Transverse colon (tissue), 4 donors: ENCODE data around the gene CCDC6. TPM values are rescaled to one million over a fixed set of nuclear protein-coding genes. Genes with fewer than 3 reads are reported as not detected.

ENCODE experiments used
- DNase-seq: peaks from one replicate; pipeline ENCODE4 v3.0.0-alpha.2; 2019
- H3K27ac ChIP-seq, 4 donors: fragments of 200-600 bp; sonication (generic); 2 replicates each; pipeline ENCODE4 v1.5.1; 2016 to 2018; ENCODE audit warnings: inconsistent platforms in 4 of 4
- H3K27me3 ChIP-seq: fragments of 200-600 bp; sonication (generic); 2 replicates; pipeline ENCODE4 v1.5.1; 2017; ENCODE audit warnings: inconsistent platforms
- H3K36me3 ChIP-seq, 4 donors: fragments of 200-600 bp; sonication (generic); 2 replicates each; pipeline ENCODE4 v1.5.1; 2017 to 2019; ENCODE audit warnings: inconsistent platforms in 4 of 4
- H3K4me1 ChIP-seq, 4 donors: fragments of 200-600 bp; sonication (generic); 2 replicates each; pipeline ENCODE4 v1.5.1; 2017 to 2020; ENCODE audit warnings: inconsistent platforms in 4 of 4
- H3K4me3 ChIP-seq, 4 donors: fragments of 200-600 bp; sonication (generic); 1 replicate in 1 of 4; 2 replicates in 3 of 4; pipeline versions ENCODE4 v1.5.1 to v1.6.1; 2017 to 2019; ENCODE audit warnings: inconsistent platforms in 4 of 4
- H3K9me3 ChIP-seq, 2 donors: fragments of 200-600 bp; sonication (generic); 2 replicates each; pipeline ENCODE4 v1.5.1; 2017 to 2019; ENCODE audit warnings: inconsistent platforms in 2 of 2
- CTCF ChIP-seq, 5 experiments: fragments of 200-600 bp in 3 of 5; fragments of 450-650 bp in 2 of 5; sonication (generic) in 3 of 5; IDR thresholded peaks; 1 replicate in 2 of 5; 2 replicates in 3 of 5; pipeline ENCODE4 v1.5.1; 2016 to 2017; ENCODE audit warnings: antibody characterized with exemption in 5 of 5, inconsistent platforms in 3 of 5, mild to moderate bottlenecking in 2 of 5, moderate library complexity in 1 of 5
- EP300 ChIP-seq: sonication (generic); formaldehyde crosslinking; IDR thresholded peaks from one replicate; pipeline ENCODE4 v1.6.1; 2017; ENCODE audit warnings: antibody characterized with exemption, low read depth
- POLR2A ChIP-seq: fragments of 450-650 bp; IDR thresholded peaks from one replicate; pipeline ENCODE4 v1.6.1; 2016; ENCODE audit warnings: antibody characterized with exemption, mild to moderate bottlenecking, moderate library complexity
- POLR2AphosphoS5 ChIP-seq, 3 donors: sonication (generic); formaldehyde crosslinking; IDR thresholded peaks; one replicate each; pipeline ENCODE4 v1.6.1; 2016; ENCODE audit warnings: antibody characterized with exemption in 3 of 3
- WGBS, 2 donors: methylation state at CpG; one replicate each; pipeline ENCODE4 v1.1.5; 2018; ENCODE audit warnings: low coverage in 1 of 2; 5-methylcytosine and 5-hydroxymethylcytosine counted together
- in situ Hi-C, 4 donors: fragments of 200-750 bp; cut with MboI; loops; one replicate each; pipeline versions ENCODE4 v1.15.0 to v1.15.1; 2017; ENCODE audit warnings: low sequenced_read_pairs in 3 of 4, low pct_ligation_motif_present in 1 of 4, low pct_unique_long_range_greater_than_20kb in 1 of 4
- intact Hi-C: fragments of 100-400 bp; cut with DNase I; formaldehyde crosslinking; loops from one replicate; pipeline ENCODE4 v1.15.1; 2023; ENCODE audit warnings: low total_unique reads
- total RNA-seq, 4 donors: library from RNA; depleted of rRNA; stranded (reverse); fragments of >200 nt; gene quantifications; one replicate each; pipeline ENCODE4 v1.1.0, GENCODE V29; 2016

CCDC6 gene
- total RNA-seq, 4 donors from 2014 or later: 26.2 to 56.7 (median 49.5) TPM

DNA sequence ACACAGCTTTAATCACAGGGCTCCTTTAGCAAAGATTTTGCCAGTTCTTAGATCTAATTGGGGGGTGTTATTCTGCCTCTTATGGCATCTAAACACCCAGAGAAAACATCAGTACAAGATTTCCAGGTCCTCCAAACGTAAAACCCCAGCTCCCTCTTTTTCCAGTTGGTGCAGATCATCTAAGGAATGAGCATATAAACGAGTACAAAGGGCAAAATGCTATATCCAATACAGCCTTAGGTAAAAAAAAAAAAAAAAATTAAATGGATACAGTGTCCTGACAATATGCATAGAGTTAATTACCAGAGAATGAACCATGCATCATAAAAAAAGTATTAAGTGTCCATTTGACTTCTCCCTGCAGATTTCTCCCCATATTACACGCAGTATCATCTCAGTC lies 50.3 kb downstream of the CCDC6 start:
- no peak for DNase-seq
- in situ Hi-C loops: loop anchor here in 1 of 4 donors (10.0 kb wide), 1 partner anchor 189 kb away; no protein-coding TSS in a partner anchor
- Histone ChIP-seq H3K36me3 (no peaks in the 10 kb centered on the region), H3K4me3 (no peak overlapping the region), H3K9me3 (no peaks in the 10 kb centered on the region), H3K4me1 (peaks cover 10 to 59% (median 22%) of the 10 kb centered on the region in 4 donors), H3K27me3 (no peaks in the 10 kb centered on the region), H3K27ac (peak overlapping the region in 3 of 4 donors; percentile 3 to 24 (median 9))
- intact Hi-C loops: no loop called here
- TF ChIP-seq EP300 (no peak), POLR2A (no peak), POLR2AphosphoS5 (IDR thresholded peaks at IDR 0.05) (no peak), CTCF (IDR thresholded peaks at IDR 0.05) (no peak)
- whole genome bisulfite sequencing, 2 donors: 42 to 43% methylated on average over 1 to 3 of the region's 3 CpGs

DNA sequence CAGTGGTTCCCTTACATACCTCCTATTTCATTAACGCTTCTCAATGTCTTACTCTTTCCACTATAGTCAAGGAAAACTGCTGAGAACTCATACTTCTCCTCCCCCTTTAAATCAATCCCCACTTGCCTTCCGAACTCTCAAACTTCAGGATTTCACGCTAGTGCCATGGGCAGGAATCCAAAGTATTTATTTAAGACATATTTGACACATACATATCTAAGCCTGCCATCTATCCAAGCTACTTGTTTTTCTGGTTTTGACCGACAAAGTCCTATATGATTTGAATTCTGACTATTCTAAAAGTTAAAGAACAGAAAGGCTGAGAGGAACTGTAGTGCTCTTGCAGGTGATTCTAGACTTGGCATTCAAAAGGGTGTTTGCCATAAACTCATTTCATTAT lies 51.8 kb downstream of the CCDC6 start:
- WGBS, 2 donors: 58 to 75% methylated on average over 4 of the region's 4 CpGs
- intact Hi-C loops (no loop called here), in situ Hi-C loops (loop anchor here in 1 of 4 donors (10.0 kb wide), 1 partner anchor 190 kb away; no protein-coding TSS in a partner anchor)
- Histone ChIP-seq H3K27me3 (no peaks in the 10 kb centered on the region), H3K27ac (peak overlapping the region in 3 of 4 donors; percentile 13 to 20 (median 17)), H3K9me3 (no peaks in the 10 kb centered on the region), H3K4me1 (peaks cover 10 to 59% (median 22%) of the 10 kb centered on the region in 4 donors), H3K4me3 (no peak overlapping the region), H3K36me3 (peaks cover 0 to 9% (median 0%) of the 10 kb centered on the region in 4 donors)
- TF ChIP-seq CTCF (IDR thresholded peaks at IDR 0.05): no peak
- TF ChIP-seq POLR2A: no peak
- TF ChIP-seq POLR2AphosphoS5 (IDR thresholded peaks at IDR 0.05): no peak
- TF ChIP-seq EP300: no peak
- no peak for DNase-seq

GRCh38 chr10:59852670-59853069 lies 53.7 kb downstream of the CCDC6 start:
- peaks cover 0 to 16% (median 6%) of the 10 kb centered on the region in 4 donors for H3K36me3 ChIP-seq
- DNase-seq: no peak
- 75 to 100% methylated on average over 1 of the region's 1 CpG for WGBS, 2 donors
- no peaks in the 10 kb centered on the region for H3K27me3 ChIP-seq
- H3K4me1 ChIP-seq: peaks cover 10 to 56% (median 22%) of the 10 kb centered on the region in 4 donors
- H3K9me3 ChIP-seq: no peaks in the 10 kb centered on the region
- no peak overlapping the region for H3K4me3 ChIP-seq
- no peak overlapping the region for H3K27ac ChIP-seq
- TF ChIP-seq POLR2AphosphoS5 (IDR thresholded peaks at IDR 0.05) (no peak), CTCF (IDR thresholded peaks at IDR 0.05) (no peak), POLR2A (no peak), EP300 (no peak)
- intact Hi-C loops: no loop called here
- in situ Hi-C loops: loop anchor here in 1 of 4 donors (10.0 kb wide), 1 partner anchor 192 kb away; no protein-coding TSS in a partner anchor

- intact Hi-C loops: no loop called here
- Histone ChIP-seq H3K27me3 (no peaks in the 10 kb centered on the region), H3K9me3 (no peaks in the 10 kb centered on the region), H3K4me3 (no peak overlapping the region), H3K36me3 (peaks cover 0 to 18% (median 8%) of the 10 kb centered on the region in 4 donors), H3K27ac (no peak overlapping the region), H3K4me1 (peaks cover 10 to 48% (median 21%) of the 10 kb centered on the region in 4 donors)
- in situ Hi-C loops: loop anchor here in 1 of 4 donors (10.0 kb wide), 1 partner anchor 193 kb away; no protein-coding TSS in a partner anchor
- TF ChIP-seq POLR2A (no peak), CTCF (IDR thresholded peaks at IDR 0.05) (no peak), POLR2AphosphoS5 (IDR thresholded peaks at IDR 0.05) (no peak), EP300 (no peak)
- 79 to 81% methylated on average over 4 of the region's 4 CpGs for WGBS, 2 donors
- no peak for DNase-seq
Measured at GRCh38 chr10:59851864-59852263, 54.5 kb downstream of the CCDC6 start.
